Nephron (organoid): ENCODE measurements around the gene SEH1L.

Experiments
- H3K27ac Mint-ChIP-seq, 3 experiments: 2 replicates each; pipeline ENCODE4 v1.8.0; 2020; ENCODE audit warnings: mixed read lengths in 3 of 3, mild to moderate bottlenecking in 2 of 3, moderate library complexity in 1 of 3
- H3K27me3 Mint-ChIP-seq: 2 replicates; pipeline ENCODE4 v1.8.0; 2021; ENCODE audit warnings: low read depth, mild to moderate bottlenecking, moderate library complexity, mixed read lengths
- H3K36me3 Mint-ChIP-seq: 2 replicates; pipeline ENCODE4 v1.8.0; 2020; ENCODE audit warnings: low read depth, mixed read lengths
- H3K4me1 Mint-ChIP-seq: 2 replicates; pipeline ENCODE4 v1.8.0; 2020; ENCODE audit warnings: mixed read lengths
- H3K4me3 Mint-ChIP-seq, 3 experiments: 2 replicates each; pipeline ENCODE4 v1.8.0; 2020; ENCODE audit warnings: mild to moderate bottlenecking in 3 of 3, mixed read lengths in 3 of 3, moderate library complexity in 2 of 3
- H3K9me3 Mint-ChIP-seq: 2 replicates; pipeline ENCODE4 v1.8.0; 2020; ENCODE audit warnings: mixed read lengths
- CTCF ChIP-seq, 3 experiments: fragments of 200-600 bp; sonication (generic); IDR thresholded peaks; one replicate each; pipeline ENCODE4 v1.5.0; 2021; ENCODE audit warnings: antibody characterized with exemption in 3 of 3; ENCODE audit not compliant: unreplicated experiment in 3 of 3

SEH1L gene

GRCh38 chr18:12924616-12925015 is 23.2 kb upstream of the SEH1L start:
- H3K4me1 Mint-ChIP-seq: peaks cover 10% of the 10 kb centered on the region
- H3K4me3 Mint-ChIP-seq: no peak overlapping the region
- no peaks in the 10 kb centered on the region for H3K36me3 Mint-ChIP-seq
- no peak overlapping the region for H3K27ac Mint-ChIP-seq
- no peaks in the 10 kb centered on the region for H3K9me3 Mint-ChIP-seq
- no peak for TF ChIP-seq CTCF (IDR thresholded peaks at IDR 0.05; ENCODE audit: unreplicated experiment in 3 of 3)
- peaks cover 4% of the 10 kb centered on the region for H3K27me3 Mint-ChIP-seq

DNA sequence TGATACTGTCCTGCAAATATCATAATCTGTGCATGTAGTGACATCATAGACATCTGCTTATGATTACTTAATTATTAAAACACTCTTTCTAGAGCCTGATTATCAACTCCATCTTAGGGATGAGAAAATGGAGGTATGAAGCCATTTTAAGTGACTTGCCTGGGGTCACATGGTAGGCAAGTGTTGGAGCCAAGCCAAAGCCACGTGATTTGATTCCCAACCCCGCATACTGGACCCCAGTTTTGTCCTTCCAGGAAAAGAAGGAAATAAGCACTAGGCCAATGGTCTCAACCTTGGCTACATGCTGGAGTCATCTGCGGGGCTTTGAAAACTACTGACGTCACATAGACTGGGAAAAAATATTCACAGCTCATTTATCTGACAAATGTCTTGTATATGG is 19.6 kb upstream of the SEH1L start:
- H3K27ac Mint-ChIP-seq: no peak overlapping the region
- no peak for TF ChIP-seq CTCF (IDR thresholded peaks at IDR 0.05; ENCODE audit: unreplicated experiment in 3 of 3)
- H3K9me3 Mint-ChIP-seq: no peaks in the 10 kb centered on the region
- H3K4me3 Mint-ChIP-seq: no peak overlapping the region
- H3K36me3 Mint-ChIP-seq: no peaks in the 10 kb centered on the region
- no peaks in the 10 kb centered on the region for H3K27me3 Mint-ChIP-seq
- peaks cover 10% of the 10 kb centered on the region for H3K4me1 Mint-ChIP-seq

DNA sequence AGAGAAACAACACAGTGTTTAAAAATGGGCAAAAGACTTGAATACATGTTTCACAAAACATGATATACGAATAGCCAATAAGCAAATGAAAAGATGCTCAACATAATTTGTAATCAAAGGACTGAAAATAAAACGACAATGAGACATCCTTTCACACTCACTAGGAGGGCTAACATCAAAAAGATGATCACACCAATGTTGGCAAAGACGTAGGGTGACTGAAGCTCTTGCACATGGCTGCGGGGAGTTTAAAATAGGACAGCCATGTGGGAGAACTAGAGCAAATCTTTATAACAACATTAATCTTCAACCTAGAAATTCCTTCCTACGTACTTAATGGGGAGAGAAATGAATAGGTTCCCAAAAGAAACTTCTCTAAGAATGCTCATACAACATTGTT is 19.2 kb upstream of the SEH1L start:
- no peak overlapping the region for H3K27ac Mint-ChIP-seq
- H3K9me3 Mint-ChIP-seq: no peaks in the 10 kb centered on the region
- H3K27me3 Mint-ChIP-seq: no peaks in the 10 kb centered on the region
- no peak overlapping the region for H3K4me3 Mint-ChIP-seq
- TF ChIP-seq CTCF (IDR thresholded peaks at IDR 0.05; ENCODE audit: unreplicated experiment in 3 of 3): no peak
- no peaks in the 10 kb centered on the region for H3K36me3 Mint-ChIP-seq
- H3K4me1 Mint-ChIP-seq: peaks cover 10% of the 10 kb centered on the region

GRCh38 chr18:12929477-12930083 is 18.2 kb upstream of the SEH1L start:
- no peak for TF ChIP-seq CTCF (IDR thresholded peaks at IDR 0.05; ENCODE audit: unreplicated experiment in 3 of 3)
- Mint-ChIP-seq H3K9me3 (no peaks in the 10 kb centered on the region), H3K27me3 (no peaks in the 10 kb centered on the region), H3K4me1 (peaks cover 11% of the 10 kb centered on the region), H3K36me3 (no peaks in the 10 kb centered on the region), H3K4me3 (no peak overlapping the region), H3K27ac (no peak overlapping the region)

- Mint-ChIP-seq H3K4me1 (peaks cover 5% of the 10 kb centered on the region), H3K9me3 (no peaks in the 10 kb centered on the region), H3K4me3 (no peak overlapping the region), H3K27ac (no peak overlapping the region), H3K27me3 (no peaks in the 10 kb centered on the region), H3K36me3 (no peaks in the 10 kb centered on the region)
- no peak for TF ChIP-seq CTCF (IDR thresholded peaks at IDR 0.05; ENCODE audit: unreplicated experiment in 3 of 3)
Measured at GRCh38 chr18:12930376-12930775, 17.4 kb upstream of the SEH1L start.

GRCh38 chr18:12930908-12931307 is 16.9 kb upstream of the SEH1L start:
- Mint-ChIP-seq H3K4me3 (no peak overlapping the region), H3K36me3 (no peaks in the 10 kb centered on the region), H3K4me1 (peaks cover 5% of the 10 kb centered on the region), H3K9me3 (no peaks in the 10 kb centered on the region), H3K27ac (no peak overlapping the region), H3K27me3 (no peaks in the 10 kb centered on the region)
- TF ChIP-seq CTCF (IDR thresholded peaks at IDR 0.05; ENCODE audit: unreplicated experiment in 3 of 3): no peak
